ENCODE data around the gene MS4A7.

The MS4A7 gene

GRCh38 chr11:60372767-60373166 is 5.6 kb upstream of the MS4A7 start:
- in situ Hi-C loops (cut with HindIII; ENCODE audit: low pct_ligation_motif_present, low sequenced_read_pairs) = no loop called here
- Histone ChIP-seq H3K4me3 (ENCODE audit: low read depth, low read length) (no peak overlapping the region), H3K27ac (no peak overlapping the region), H3K27me3 (replicated peaks) (no peaks in the 10 kb centered on the region), H3K36me3 (replicated peaks) (no peaks in the 10 kb centered on the region)
- DNase-seq = no peak
- TF ChIP-seq, protein P1, sequence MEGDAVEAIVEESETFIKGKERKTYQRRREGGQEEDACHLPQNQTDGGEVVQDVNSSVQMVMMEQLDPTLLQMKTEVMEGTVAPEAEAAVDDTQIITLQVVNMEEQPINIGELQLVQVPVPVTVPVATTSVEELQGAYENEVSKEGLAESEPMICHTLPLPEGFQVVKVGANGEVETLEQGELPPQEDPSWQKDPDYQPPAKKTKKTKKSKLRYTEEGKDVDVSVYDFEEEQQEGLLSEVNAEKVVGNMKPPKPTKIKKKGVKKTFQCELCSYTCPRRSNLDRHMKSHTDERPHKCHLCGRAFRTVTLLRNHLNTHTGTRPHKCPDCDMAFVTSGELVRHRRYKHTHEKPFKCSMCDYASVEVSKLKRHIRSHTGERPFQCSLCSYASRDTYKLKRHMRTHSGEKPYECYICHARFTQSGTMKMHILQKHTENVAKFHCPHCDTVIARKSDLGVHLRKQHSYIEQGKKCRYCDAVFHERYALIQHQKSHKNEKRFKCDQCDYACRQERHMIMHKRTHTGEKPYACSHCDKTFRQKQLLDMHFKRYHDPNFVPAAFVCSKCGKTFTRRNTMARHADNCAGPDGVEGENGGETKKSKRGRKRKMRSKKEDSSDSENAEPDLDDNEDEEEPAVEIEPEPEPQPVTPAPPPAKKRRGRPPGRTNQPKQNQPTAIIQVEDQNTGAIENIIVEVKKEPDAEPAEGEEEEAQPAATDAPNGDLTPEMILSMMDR (IDR thresholded peaks at IDR 0.05; ENCODE audit: low read depth, low read length, missing control alignments) = no peak

- Histone ChIP-seq H3K36me3 (replicated peaks) (no peaks in the 10 kb centered on the region), H3K4me3 (ENCODE audit: low read depth, low read length) (no peak overlapping the region), H3K27me3 (replicated peaks) (no peaks in the 10 kb centered on the region), H3K27ac (no peak overlapping the region)
- TF ChIP-seq, protein P1 (IDR thresholded peaks at IDR 0.05; ENCODE audit: low read depth, low read length, missing control alignments) = no peak
- in situ Hi-C loops (cut with HindIII; ENCODE audit: low pct_ligation_motif_present, low sequenced_read_pairs) = no loop called here
- DNase-seq = no peak
Measured at GRCh38 chr11:60375316-60375715, 3.0 kb upstream of the MS4A7 start.

DNA sequence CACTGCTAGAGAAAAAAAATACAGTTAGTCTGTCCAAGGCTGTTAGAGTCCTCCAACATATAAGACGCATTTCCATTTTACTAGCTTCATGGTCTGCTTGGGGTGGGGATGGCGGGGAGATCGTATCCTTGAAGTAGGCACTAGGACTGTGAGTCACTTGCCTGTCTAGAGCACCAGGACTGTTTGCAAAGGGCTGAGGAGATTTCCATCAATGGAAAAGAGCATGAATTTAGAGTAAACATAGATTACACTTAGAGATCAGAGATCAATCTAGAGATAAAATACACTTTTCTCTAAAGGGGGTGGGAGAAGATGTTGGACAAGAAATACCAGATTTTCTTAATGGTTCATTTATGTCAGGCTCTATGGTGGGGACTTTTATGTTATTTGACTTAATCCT is 1.7 kb upstream of the MS4A7 start:
- no peak overlapping the region for H3K27ac ChIP-seq
- DNase-seq = no peak
- H3K36me3 ChIP-seq (replicated peaks) = no peaks in the 10 kb centered on the region
- H3K27me3 ChIP-seq (replicated peaks) = no peaks in the 10 kb centered on the region
- TF ChIP-seq, protein P1 (IDR thresholded peaks at IDR 0.05; ENCODE audit: low read depth, low read length, missing control alignments) = no peak
- no peak overlapping the region for H3K4me3 ChIP-seq (ENCODE audit: low read depth, low read length)
- in situ Hi-C loops (cut with HindIII; ENCODE audit: low pct_ligation_motif_present, low sequenced_read_pairs) = no loop called here

DNA sequence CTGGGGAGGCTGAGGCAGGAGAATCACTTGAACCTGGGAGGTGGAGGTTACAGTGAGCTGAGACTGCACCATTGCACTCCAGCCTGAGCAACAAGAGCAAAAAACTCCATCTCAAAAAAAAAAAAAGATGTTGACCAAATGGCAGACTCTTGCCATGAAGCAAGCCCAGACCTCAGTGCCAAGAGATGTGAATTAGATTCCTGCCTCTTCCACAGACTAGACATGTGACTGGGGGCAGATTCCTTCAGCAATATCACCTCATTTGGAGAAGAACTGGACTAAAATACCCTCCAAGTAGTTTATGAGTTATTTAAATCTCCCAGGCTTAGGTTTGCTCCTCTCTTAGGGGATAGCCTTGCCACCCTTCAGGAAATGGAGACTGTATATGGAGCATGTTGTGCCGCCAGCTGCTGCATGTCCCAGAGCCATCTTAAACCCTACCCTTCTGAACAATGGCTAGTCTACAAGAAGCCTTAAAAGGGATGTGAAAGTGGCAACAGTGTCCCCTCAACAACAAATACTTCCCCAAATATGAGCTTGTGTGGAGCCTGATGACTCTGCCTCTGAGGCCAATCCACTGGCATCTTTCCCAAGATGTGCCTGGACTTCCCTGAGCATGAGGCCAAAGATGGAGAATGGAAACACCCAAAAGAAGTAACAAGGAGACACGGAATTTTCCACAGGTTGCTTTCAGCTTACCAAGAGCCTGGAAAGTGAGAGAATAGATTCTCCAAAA is 763 bp upstream of the MS4A7 start:
- no peaks in the 10 kb centered on the region for H3K36me3 ChIP-seq (replicated peaks)
- H3K27ac ChIP-seq = no peak overlapping the region
- DNase-seq = no peak
- TF ChIP-seq, protein P1 (IDR thresholded peaks at IDR 0.05; ENCODE audit: low read depth, low read length, missing control alignments) = no peak
- H3K4me3 ChIP-seq (ENCODE audit: low read depth, low read length) = no peak overlapping the region
- in situ Hi-C loops (cut with HindIII; ENCODE audit: low pct_ligation_motif_present, low sequenced_read_pairs) = no loop called here
- H3K27me3 ChIP-seq (replicated peaks) = no peaks in the 10 kb centered on the region

GRCh38 chr11:60389279-60389910 is 11.1 kb downstream of the MS4A7 start:
- DNase-seq = no peak
- H3K27me3 ChIP-seq (replicated peaks) = no peaks in the 10 kb centered on the region
- H3K27ac ChIP-seq = no peak overlapping the region
- no peaks in the 10 kb centered on the region for H3K36me3 ChIP-seq (replicated peaks)
- in situ Hi-C loops (cut with HindIII; ENCODE audit: low pct_ligation_motif_present, low sequenced_read_pairs) = no loop called here
- no peak overlapping the region for H3K4me3 ChIP-seq (ENCODE audit: low read depth, low read length)
- TF ChIP-seq, protein P1 (IDR thresholded peaks at IDR 0.05; ENCODE audit: low read depth, low read length, missing control alignments) = no peak

All from brain microvascular endothelial cell (primary cell).